ENCODE results near the gene ADCY3. TPM values are rescaled to one million over a fixed set of nuclear protein-coding genes. Genes with fewer than 3 reads are reported as not detected.

The ADCY3 gene
- total and polyA plus RNA-seq, 8 donors: 5.2 to 339 (median 24.2) TPM

DNA sequence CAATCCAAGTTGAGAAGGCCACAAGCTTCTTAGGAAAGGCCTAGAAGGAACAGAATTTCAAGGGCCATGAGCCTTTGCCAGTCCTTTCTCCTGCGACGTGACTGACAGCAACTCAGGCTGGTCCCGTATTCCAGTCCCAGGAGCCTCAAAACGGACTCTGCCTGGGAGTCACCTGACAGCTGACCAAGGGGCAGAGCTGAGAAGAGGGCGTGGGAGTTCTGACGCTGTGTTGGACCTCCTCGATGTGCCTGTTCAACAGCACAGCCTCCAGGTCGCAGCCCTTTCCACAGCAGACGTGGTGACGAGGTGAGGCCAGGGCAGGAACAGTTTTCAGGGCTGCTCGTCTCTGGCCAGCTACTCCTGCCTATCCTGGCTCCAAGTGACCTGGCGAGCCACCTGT, 89.3 kb downstream of the ADCY3 start:
- H3K4me3 ChIP-seq: no peak overlapping the region
- H3K4me1 ChIP-seq: peaks cover 8 to 12% (median 10%) of the 10 kb centered on the region in 4 donors
- intact Hi-C loops (cut with DNase I; ENCODE audit: low total_unique reads): no loop called here
- no peaks in the 10 kb centered on the region for H3K9me3 ChIP-seq
- WGBS, 5 donors: 91 to 94% (median 92%) methylated on average over 12 of the region's 12 CpGs
- peaks cover 0 to 41% (median 31%) of the 10 kb centered on the region in 4 donors for H3K36me3 ChIP-seq
- H3K27me3 ChIP-seq: no peaks in the 10 kb centered on the region
- TF ChIP-seq, protein P1, sequence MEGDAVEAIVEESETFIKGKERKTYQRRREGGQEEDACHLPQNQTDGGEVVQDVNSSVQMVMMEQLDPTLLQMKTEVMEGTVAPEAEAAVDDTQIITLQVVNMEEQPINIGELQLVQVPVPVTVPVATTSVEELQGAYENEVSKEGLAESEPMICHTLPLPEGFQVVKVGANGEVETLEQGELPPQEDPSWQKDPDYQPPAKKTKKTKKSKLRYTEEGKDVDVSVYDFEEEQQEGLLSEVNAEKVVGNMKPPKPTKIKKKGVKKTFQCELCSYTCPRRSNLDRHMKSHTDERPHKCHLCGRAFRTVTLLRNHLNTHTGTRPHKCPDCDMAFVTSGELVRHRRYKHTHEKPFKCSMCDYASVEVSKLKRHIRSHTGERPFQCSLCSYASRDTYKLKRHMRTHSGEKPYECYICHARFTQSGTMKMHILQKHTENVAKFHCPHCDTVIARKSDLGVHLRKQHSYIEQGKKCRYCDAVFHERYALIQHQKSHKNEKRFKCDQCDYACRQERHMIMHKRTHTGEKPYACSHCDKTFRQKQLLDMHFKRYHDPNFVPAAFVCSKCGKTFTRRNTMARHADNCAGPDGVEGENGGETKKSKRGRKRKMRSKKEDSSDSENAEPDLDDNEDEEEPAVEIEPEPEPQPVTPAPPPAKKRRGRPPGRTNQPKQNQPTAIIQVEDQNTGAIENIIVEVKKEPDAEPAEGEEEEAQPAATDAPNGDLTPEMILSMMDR (IDR thresholded peaks at IDR 0.05): no peak
- no peak for TF ChIP-seq EP300 (IDR thresholded peaks at IDR 0.05)
- no peak for TF ChIP-seq POLR2A (IDR thresholded peaks at IDR 0.05)
- TF ChIP-seq POLR2AphosphoS5 (IDR thresholded peaks at IDR 0.05): no peak
- H3K27ac ChIP-seq: no peak overlapping the region
- DNase-seq: no peak

DNA sequence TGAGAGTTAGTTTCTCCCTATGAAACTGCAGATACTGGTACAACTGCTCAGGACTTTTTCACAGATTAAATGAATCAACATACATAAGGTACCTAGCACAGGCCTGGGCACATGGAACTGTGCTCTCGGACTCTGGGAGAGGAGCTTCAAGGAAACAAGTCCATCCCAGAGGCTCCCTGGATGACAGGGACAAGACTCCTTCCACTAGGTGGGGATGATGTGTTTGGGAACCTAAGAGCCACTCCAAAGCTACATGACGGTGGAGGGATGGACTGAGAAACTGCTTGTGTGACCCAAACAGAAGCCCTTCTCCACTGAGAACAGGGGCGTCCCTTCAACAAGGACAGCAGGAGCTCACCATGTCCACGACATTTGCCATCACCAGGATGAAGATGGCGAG, 89.7 kb downstream of the ADCY3 start:
- H3K27ac ChIP-seq: no peak overlapping the region

DNA sequence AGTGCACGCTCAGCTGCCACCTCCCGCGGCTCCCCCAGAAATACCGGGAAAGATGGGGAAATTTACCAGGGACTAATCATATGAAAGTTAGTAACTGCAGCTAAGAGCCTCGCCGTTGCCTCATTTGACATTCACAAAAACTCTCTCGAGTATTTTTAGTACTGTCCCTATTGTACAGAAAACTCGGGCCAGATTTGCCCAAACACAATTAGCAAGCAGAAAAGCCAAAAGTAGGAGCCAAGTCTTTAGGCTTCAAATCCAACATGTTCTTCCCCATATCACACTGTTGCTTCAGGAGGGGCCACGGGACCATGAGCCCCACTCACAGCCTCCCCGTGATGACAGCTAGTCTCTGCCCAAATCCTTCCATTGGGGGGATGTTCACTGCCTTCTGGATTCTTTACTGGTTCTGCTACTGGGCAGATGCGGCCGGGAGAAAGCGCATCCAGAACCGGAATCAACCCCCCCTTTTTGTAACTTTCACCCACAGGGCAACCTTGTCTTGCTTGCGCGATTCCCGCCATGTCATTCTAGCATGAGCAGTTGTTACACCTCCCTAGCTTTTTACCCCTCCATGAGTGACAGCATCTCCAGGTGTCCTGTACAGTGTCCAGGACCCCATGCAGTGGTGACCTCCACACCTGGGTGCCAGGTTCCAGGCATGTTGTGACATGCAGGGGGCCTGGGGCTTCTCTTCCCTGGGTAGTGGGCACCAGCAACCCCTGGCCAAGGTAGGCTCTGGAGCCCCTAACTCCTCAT, 91.6 kb downstream of the ADCY3 start:
- peaks cover 8 to 12% (median 10%) of the 10 kb centered on the region in 4 donors for H3K4me1 ChIP-seq
- 81 to 89% (median 86%) methylated on average over 17 of the region's 17 CpGs for WGBS, 5 donors
- TF ChIP-seq, protein P1 (IDR thresholded peaks at IDR 0.05): no peak
- no peak for TF ChIP-seq POLR2A (IDR thresholded peaks at IDR 0.05)
- no peak for TF ChIP-seq EP300 (IDR thresholded peaks at IDR 0.05)
- no peak for TF ChIP-seq POLR2AphosphoS5 (IDR thresholded peaks at IDR 0.05)
- no peak overlapping the region for H3K27ac ChIP-seq
- no peaks in the 10 kb centered on the region for H3K27me3 ChIP-seq
- no peaks in the 10 kb centered on the region for H3K9me3 ChIP-seq
- DNase-seq: no peak
- peaks cover 0 to 37% (median 16%) of the 10 kb centered on the region in 4 donors for H3K36me3 ChIP-seq
- intact Hi-C loops (cut with DNase I; ENCODE audit: low total_unique reads): loop anchor here (5.0 kb wide), 1 partner anchor 416 kb away; no protein-coding TSS in a partner anchor
- H3K4me3 ChIP-seq: no peak overlapping the region

More for the DNA sequence above, 89.7 kb downstream of the ADCY3 start:
- intact Hi-C loops (cut with DNase I; ENCODE audit: low total_unique reads): no loop called here
- H3K4me1 ChIP-seq: peaks cover 8 to 12% (median 10%) of the 10 kb centered on the region in 4 donors
- no peaks in the 10 kb centered on the region for H3K9me3 ChIP-seq
- no peak overlapping the region for H3K4me3 ChIP-seq
- no peak for TF ChIP-seq EP300 (IDR thresholded peaks at IDR 0.05)
- TF ChIP-seq POLR2A (IDR thresholded peaks at IDR 0.05): no peak
- TF ChIP-seq, protein P1 (IDR thresholded peaks at IDR 0.05): no peak
- TF ChIP-seq POLR2AphosphoS5 (IDR thresholded peaks at IDR 0.05): no peak
- H3K27me3 ChIP-seq: no peaks in the 10 kb centered on the region
- no peak for DNase-seq
- peaks cover 0 to 41% (median 28%) of the 10 kb centered on the region in 4 donors for H3K36me3 ChIP-seq
- 81 to 93% (median 87%) methylated on average over 5 of the region's 5 CpGs for WGBS, 5 donors

DNA sequence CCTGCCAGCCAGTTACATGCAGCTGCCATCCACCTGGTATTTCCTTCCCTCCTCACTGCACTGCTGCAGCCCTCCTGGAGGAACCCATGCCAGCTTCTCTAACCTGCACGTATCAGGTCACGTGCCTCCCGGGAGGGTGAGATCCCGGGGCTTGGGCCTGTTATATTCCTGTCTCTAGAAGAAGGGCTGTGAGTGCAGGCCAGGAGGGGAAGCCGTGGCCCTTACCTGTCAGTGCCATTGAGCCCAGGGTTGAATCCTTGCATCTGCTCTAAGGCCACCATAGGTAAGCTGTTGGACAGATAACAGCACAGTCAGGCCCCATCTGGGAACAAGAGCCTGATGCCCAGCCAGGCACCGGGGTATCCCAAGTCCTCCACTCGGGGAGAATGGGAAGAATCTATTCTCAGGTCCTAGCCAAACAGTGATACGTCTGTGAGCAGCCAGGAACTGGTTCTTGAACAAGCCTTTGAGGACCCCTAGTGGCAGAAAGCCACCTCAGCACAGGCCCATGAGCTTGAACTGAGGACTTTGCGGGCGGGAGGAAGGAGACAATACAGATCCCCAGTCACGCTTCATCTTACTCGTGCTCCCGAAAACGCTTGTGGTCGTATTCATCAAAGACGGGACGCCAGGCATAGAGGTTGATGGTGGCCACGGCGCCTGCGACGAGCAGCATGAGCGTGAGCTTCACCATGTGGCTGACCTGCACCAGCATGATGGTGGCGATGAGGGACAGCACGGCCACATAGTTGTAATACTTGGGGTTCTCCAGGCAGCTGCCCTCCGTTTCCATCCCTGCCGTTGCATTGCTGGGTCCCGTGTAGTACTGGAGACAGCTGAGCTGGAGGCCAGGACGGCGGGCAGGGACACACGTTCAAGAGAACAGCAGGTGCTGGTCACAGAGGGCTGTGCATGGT, 92.5 kb downstream of the ADCY3 start:
- Histone ChIP-seq H3K4me3 (no peak overlapping the region), H3K36me3 (peaks cover 0 to 39% (median 18%) of the 10 kb centered on the region in 4 donors), H3K9me3 (no peaks in the 10 kb centered on the region), H3K27ac (no peak overlapping the region), H3K27me3 (no peaks in the 10 kb centered on the region), H3K4me1 (peaks cover 8 to 12% (median 10%) of the 10 kb centered on the region in 4 donors)
- DNase-seq: peak; percentile 85 to 94
- intact Hi-C loops (cut with DNase I; ENCODE audit: low total_unique reads): loop anchor here (5.0 kb wide), 1 partner anchor 415 kb away; no protein-coding TSS in a partner anchor
- WGBS, 5 donors: 29 to 38% (median 32%) methylated on average over 13 to 30 of the region's 30 CpGs
- no peak for TF ChIP-seq POLR2A (IDR thresholded peaks at IDR 0.05)
- no peak for TF ChIP-seq EP300 (IDR thresholded peaks at IDR 0.05)
- TF ChIP-seq POLR2AphosphoS5 (IDR thresholded peaks at IDR 0.05): peak in 1 of 3 donors; percentile 16
- TF ChIP-seq, protein P1 (IDR thresholded peaks at IDR 0.05): peak in 5 of 7 experiments; percentile 77 to 92 (median 84)
